NCI-H2196 (cell line): Measurements from ENCODE around the gene ALKBH1.

ENCODE experiments used
- DNase-seq: peaks from one replicate; lab custom pipeline; 2025; ENCODE audit not compliant: unreplicated experiment; lab: John Stamatoyannopoulos, UW

The ALKBH1 gene

DNA sequence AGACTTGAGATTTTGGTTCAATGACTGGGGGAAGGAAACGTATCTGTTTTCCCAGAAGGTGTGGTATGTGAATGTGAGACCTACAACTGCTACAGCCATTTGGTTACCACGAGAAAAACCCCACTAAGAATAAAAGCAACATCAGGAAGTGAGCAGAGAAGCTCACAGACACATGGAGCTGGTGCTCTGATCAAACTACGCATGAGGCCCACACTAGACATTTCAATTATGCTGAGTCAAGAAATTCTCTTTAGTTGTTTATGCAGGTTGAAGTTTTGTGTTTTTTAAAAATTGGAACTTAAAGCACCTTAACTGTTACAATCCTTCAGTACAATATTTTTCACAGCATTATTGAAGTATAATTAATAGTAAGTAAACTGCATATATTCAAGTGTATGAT lies 82.5 kb downstream of the ALKBH1 start:
- DNase-seq = no peak

- no peak for DNase-seq
These were observed 84.6 kb downstream of the ALKBH1 start for GRCh38 chr14:77623201-77623600.
